Panc1 (cell line): ENCODE measurements around the gene SPATA24.

Source experiments
- POLR2AphosphoS5 ChIP-seq: IDR thresholded peaks from 2 replicates; pipeline ENCODE4 v1.6.1; 2012; ENCODE audit warnings: mild to moderate bottlenecking, low read depth, low read length, moderate library complexity
- TCF7L2 ChIP-seq: IDR thresholded peaks from 2 replicates; pipeline ENCODE4 v1.6.1; 2011; ENCODE audit warnings: mild to moderate bottlenecking, low read depth, low read length, inconsistent platforms
- TF ChIP-seq, protein P1 (sequence below): fragments of 450-650 bp; IDR thresholded peaks from 2 replicates; pipeline ENCODE4 v1.5.1; 2017; ENCODE audit warnings: mild to moderate bottlenecking
- TF ChIP-seq, protein P2 (sequence below), 2 experiments: IDR thresholded peaks; 2 replicates each; pipeline ENCODE4 v1.6.1; 2011 to 2012; ENCODE audit warnings: low read depth in 2 of 2, control low read depth in 1 of 2, low read length in 1 of 2, mild to moderate bottlenecking in 1 of 2, moderate library complexity in 1 of 2; ENCODE audit not compliant: insufficient read depth in 1 of 2

DNA sequence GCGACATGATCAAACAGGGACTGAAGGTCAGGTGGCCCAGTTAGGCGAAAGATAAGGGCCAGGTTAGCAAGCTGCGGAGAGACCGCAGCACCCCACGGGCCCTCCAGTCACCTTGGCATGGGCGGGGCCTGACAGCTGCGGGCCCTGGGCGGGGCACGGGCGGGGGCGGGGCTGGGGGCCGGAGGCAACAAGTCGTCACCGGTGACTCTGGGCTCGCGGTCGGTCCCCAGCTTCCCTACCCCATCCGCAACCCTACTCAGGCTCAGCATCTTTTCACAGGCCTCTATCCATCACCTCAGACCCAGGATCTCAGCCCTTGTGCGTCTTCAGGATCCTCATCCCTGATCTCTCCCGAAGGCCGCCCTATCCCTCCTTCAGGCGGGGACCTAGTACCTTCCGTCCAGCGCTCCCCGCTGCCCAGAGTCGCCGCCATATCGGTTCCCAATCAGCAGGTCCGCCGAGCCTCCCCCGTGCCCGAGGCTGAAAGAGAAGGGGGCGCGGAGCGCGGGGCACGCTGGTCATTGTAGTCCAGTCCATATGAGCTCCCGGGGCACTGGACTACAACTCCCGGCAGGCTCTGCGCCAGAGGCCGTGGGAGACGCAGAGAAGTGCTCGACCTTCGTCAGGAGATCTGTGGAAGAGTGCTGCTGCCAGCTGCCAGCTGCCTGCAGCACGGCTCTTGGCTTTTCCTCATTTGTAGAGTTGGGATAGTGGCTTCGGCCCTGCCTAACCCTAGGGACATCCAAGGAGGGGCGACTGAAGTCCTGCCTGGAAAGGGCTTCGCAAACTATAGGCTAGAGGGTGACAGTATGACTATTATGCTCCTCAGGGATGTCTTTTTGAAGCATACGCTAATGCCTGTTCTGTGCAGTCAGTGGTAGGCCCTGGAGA, 35.4 kb upstream of the SPATA24 start, which contains the start of gene DNAJC18:
- TF ChIP-seq, protein P1, sequence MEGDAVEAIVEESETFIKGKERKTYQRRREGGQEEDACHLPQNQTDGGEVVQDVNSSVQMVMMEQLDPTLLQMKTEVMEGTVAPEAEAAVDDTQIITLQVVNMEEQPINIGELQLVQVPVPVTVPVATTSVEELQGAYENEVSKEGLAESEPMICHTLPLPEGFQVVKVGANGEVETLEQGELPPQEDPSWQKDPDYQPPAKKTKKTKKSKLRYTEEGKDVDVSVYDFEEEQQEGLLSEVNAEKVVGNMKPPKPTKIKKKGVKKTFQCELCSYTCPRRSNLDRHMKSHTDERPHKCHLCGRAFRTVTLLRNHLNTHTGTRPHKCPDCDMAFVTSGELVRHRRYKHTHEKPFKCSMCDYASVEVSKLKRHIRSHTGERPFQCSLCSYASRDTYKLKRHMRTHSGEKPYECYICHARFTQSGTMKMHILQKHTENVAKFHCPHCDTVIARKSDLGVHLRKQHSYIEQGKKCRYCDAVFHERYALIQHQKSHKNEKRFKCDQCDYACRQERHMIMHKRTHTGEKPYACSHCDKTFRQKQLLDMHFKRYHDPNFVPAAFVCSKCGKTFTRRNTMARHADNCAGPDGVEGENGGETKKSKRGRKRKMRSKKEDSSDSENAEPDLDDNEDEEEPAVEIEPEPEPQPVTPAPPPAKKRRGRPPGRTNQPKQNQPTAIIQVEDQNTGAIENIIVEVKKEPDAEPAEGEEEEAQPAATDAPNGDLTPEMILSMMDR = no peak
- TF ChIP-seq POLR2AphosphoS5 (no peak), TCF7L2 (no peak)
- TF ChIP-seq, protein P2, sequence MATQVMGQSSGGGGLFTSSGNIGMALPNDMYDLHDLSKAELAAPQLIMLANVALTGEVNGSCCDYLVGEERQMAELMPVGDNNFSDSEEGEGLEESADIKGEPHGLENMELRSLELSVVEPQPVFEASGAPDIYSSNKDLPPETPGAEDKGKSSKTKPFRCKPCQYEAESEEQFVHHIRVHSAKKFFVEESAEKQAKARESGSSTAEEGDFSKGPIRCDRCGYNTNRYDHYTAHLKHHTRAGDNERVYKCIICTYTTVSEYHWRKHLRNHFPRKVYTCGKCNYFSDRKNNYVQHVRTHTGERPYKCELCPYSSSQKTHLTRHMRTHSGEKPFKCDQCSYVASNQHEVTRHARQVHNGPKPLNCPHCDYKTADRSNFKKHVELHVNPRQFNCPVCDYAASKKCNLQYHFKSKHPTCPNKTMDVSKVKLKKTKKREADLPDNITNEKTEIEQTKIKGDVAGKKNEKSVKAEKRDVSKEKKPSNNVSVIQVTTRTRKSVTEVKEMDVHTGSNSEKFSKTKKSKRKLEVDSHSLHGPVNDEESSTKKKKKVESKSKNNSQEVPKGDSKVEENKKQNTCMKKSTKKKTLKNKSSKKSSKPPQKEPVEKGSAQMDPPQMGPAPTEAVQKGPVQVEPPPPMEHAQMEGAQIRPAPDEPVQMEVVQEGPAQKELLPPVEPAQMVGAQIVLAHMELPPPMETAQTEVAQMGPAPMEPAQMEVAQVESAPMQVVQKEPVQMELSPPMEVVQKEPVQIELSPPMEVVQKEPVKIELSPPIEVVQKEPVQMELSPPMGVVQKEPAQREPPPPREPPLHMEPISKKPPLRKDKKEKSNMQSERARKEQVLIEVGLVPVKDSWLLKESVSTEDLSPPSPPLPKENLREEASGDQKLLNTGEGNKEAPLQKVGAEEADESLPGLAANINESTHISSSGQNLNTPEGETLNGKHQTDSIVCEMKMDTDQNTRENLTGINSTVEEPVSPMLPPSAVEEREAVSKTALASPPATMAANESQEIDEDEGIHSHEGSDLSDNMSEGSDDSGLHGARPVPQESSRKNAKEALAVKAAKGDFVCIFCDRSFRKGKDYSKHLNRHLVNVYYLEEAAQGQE (IDR thresholded peaks at IDR 0.05; ENCODE audit: insufficient read depth in 1 of 2, low read depth in 2 of 2, low read length in 1 of 2) = no peak
